ENCODE results near the gene RBMS3. TPM values are rescaled to one million over a fixed set of nuclear protein-coding genes. Genes with fewer than 3 reads are reported as not detected.
A peak's percentile ranks its signal among the peaks of the same experiment; 100 is the strongest.

RBMS3 gene
- total and polyA plus RNA-seq, 2 experiments from 2014 or later, result 34.9 to 37.1 TPM

DNA sequence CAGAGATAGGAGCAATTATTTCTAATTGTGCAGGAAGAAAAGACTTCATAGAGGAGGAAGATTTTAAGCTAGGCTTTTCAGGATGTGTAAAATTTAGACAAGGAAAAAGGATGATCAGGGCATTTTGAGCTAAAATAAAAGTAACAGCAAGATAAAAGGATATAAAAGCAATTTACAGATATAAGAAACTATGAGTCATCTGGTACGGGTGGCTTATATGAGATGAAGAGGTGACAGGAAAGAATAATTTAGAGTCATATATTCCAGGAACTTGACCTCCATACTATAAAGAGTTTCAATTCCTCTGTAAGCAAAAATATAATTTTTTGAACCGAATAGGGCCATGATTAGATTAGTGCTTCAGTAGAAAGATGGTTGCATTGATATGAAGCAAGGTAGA, 273.7 kb downstream of the RBMS3 start:
- Histone ChIP-seq H3K27me3 (no peaks in the 10 kb centered on the region), H3K4me2 (no peak overlapping the region), H3K4me3 (no peak overlapping the region), H3K27ac (no peak overlapping the region), H3K4me1 (ENCODE audit: insufficient read depth) (peaks cover 7% of the 10 kb centered on the region), H3K9me3 (ENCODE audit: low read depth) (no peaks in the 10 kb centered on the region), H3K9me2 (replicated peaks; ENCODE audit: insufficient read depth) (no peaks in the 10 kb centered on the region), H2AFZ (no peak overlapping the region), H3K36me3 (replicated peaks; ENCODE audit: insufficient read depth, low read depth) (no peaks in the 10 kb centered on the region), H3K79me2 (no peaks in the 10 kb centered on the region), H4K20me1 (ENCODE audit: insufficient read depth, poor library complexity, severe bottlenecking) (no peaks in the 10 kb centered on the region)
- no peak for DNase-seq (ENCODE audit: low spot score)
- TF ChIP-seq EZH2phosphoT487 (IDR thresholded peaks at IDR 0.05; ENCODE audit: low read depth, severe bottlenecking, unreplicated experiment) (no peak), EZH2 (IDR thresholded peaks at IDR 0.05; ENCODE audit: borderline replicate concordance) (no peak)
- TF ChIP-seq, protein P1, sequence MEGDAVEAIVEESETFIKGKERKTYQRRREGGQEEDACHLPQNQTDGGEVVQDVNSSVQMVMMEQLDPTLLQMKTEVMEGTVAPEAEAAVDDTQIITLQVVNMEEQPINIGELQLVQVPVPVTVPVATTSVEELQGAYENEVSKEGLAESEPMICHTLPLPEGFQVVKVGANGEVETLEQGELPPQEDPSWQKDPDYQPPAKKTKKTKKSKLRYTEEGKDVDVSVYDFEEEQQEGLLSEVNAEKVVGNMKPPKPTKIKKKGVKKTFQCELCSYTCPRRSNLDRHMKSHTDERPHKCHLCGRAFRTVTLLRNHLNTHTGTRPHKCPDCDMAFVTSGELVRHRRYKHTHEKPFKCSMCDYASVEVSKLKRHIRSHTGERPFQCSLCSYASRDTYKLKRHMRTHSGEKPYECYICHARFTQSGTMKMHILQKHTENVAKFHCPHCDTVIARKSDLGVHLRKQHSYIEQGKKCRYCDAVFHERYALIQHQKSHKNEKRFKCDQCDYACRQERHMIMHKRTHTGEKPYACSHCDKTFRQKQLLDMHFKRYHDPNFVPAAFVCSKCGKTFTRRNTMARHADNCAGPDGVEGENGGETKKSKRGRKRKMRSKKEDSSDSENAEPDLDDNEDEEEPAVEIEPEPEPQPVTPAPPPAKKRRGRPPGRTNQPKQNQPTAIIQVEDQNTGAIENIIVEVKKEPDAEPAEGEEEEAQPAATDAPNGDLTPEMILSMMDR (IDR thresholded peaks at IDR 0.05; ENCODE audit: poor library complexity), result no peak
- 64% methylated on average over 2 of the region's 2 CpGs for WGBS (ENCODE audit: low lambda C conversion rate, missing lambda C conversion rate)

DNA sequence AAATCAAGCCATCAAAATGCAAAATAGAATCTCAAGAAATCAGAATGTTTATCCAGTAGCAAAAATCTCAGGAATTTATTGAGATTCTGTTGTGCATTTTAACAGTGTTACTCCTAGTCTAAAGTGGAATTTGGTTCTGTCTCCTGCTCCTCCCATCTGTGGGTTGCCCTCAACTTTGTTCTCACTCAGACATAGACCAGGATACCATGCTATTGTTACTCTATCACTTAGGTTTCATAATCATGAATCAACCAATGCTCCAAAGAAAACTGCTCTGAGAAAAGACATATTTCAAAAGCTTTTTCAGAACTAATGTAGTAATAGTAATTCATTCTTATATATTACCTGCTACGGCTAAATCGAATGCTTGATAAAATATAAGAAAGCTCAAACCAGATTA, 274.7 kb downstream of the RBMS3 start:
- no peaks in the 10 kb centered on the region for H3K27me3 ChIP-seq
- H3K9me3 ChIP-seq (ENCODE audit: low read depth), result no peaks in the 10 kb centered on the region
- no peaks in the 10 kb centered on the region for H3K9me2 ChIP-seq (replicated peaks; ENCODE audit: insufficient read depth)
- 98% methylated on average over 2 of the region's 2 CpGs for WGBS (ENCODE audit: low lambda C conversion rate, missing lambda C conversion rate)
- peaks cover 7% of the 10 kb centered on the region for H3K4me1 ChIP-seq (ENCODE audit: insufficient read depth)
- no peaks in the 10 kb centered on the region for H4K20me1 ChIP-seq (ENCODE audit: insufficient read depth, poor library complexity, severe bottlenecking)
- H2AFZ ChIP-seq, result no peak overlapping the region
- no peaks in the 10 kb centered on the region for H3K79me2 ChIP-seq
- no peak overlapping the region for H3K4me2 ChIP-seq
- H3K36me3 ChIP-seq (replicated peaks; ENCODE audit: insufficient read depth, low read depth), result no peaks in the 10 kb centered on the region
- peak overlapping the region; percentile 7 for H3K27ac ChIP-seq
- DNase-seq (ENCODE audit: low spot score), result no peak
- H3K4me3 ChIP-seq, result no peak overlapping the region
- TF ChIP-seq, protein P1 (IDR thresholded peaks at IDR 0.05; ENCODE audit: poor library complexity), result no peak
- TF ChIP-seq EZH2phosphoT487 (IDR thresholded peaks at IDR 0.05; ENCODE audit: low read depth, severe bottlenecking, unreplicated experiment) (no peak), EZH2 (IDR thresholded peaks at IDR 0.05; ENCODE audit: borderline replicate concordance) (no peak)

DNA sequence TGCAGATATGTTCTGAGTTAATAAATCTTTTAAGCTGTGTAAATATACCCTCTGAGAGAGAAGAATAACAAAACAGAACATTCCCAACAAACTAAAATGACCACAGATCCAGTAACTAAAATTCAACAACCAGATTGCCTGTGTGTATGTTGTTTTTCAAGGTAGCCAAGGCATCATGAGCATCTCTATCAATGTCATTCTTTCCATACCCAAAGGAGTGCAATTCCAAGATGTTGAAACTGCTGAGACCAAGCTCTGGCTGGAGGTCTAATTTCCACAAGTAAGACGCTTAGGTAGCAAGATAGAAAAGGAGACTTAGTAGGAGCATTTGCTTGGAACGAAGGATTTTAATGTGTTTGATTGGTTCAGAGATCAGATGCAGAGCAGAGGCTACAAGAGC, 276.3 kb downstream of the RBMS3 start:
- Histone ChIP-seq H2AFZ (no peak overlapping the region), H3K9me3 (ENCODE audit: low read depth) (no peaks in the 10 kb centered on the region), H3K9me2 (replicated peaks; ENCODE audit: insufficient read depth) (no peaks in the 10 kb centered on the region), H3K27me3 (no peaks in the 10 kb centered on the region), H4K20me1 (ENCODE audit: insufficient read depth, poor library complexity, severe bottlenecking) (no peaks in the 10 kb centered on the region), H3K4me3 (no peak overlapping the region), H3K4me1 (ENCODE audit: insufficient read depth) (peaks cover 7% of the 10 kb centered on the region), H3K4me2 (no peak overlapping the region), H3K79me2 (no peaks in the 10 kb centered on the region), H3K27ac (peak overlapping the region; percentile 21), H3K36me3 (replicated peaks; ENCODE audit: insufficient read depth, low read depth) (no peaks in the 10 kb centered on the region)
- 94% methylated on average over 2 of the region's 2 CpGs for WGBS (ENCODE audit: low lambda C conversion rate, missing lambda C conversion rate)
- no peak for DNase-seq (ENCODE audit: low spot score)
- TF ChIP-seq, protein P1 (IDR thresholded peaks at IDR 0.05; ENCODE audit: poor library complexity), result no peak
- TF ChIP-seq EZH2phosphoT487 (IDR thresholded peaks at IDR 0.05; ENCODE audit: low read depth, severe bottlenecking, unreplicated experiment) (no peak), EZH2 (IDR thresholded peaks at IDR 0.05; ENCODE audit: borderline replicate concordance) (no peak)

DNA sequence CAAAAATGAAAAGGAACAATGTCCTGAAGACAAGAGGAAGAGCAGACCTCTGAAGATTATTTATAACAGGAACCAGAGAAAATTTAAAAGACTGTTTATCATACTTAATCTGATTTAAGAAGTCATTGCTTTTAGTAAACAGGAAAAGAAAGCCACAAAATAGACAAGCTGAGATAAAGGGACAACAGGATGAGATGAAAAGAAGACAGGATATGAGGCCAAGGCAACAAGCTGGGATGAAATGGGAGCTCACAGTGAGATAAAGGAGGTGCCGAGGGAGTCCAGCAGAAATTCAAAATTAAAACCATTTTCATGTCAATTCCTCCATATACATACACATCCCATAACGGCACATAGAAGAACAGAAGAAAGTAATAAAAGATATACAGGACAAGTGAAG, 277.0 kb downstream of the RBMS3 start:
- WGBS (ENCODE audit: low lambda C conversion rate, missing lambda C conversion rate), result 76% methylated on average over 2 of the region's 2 CpGs

More for the DNA sequence above, 277.0 kb downstream of the RBMS3 start:
- Histone ChIP-seq H3K4me1 (ENCODE audit: insufficient read depth) (peaks cover 7% of the 10 kb centered on the region), H3K4me3 (no peak overlapping the region), H3K9me3 (ENCODE audit: low read depth) (no peaks in the 10 kb centered on the region), H3K4me2 (no peak overlapping the region), H3K27ac (no peak overlapping the region), H3K36me3 (replicated peaks; ENCODE audit: insufficient read depth, low read depth) (no peaks in the 10 kb centered on the region), H2AFZ (no peak overlapping the region), H3K79me2 (no peaks in the 10 kb centered on the region), H3K27me3 (no peaks in the 10 kb centered on the region), H3K9me2 (replicated peaks; ENCODE audit: insufficient read depth) (no peaks in the 10 kb centered on the region), H4K20me1 (ENCODE audit: insufficient read depth, poor library complexity, severe bottlenecking) (no peaks in the 10 kb centered on the region)
- no peak for TF ChIP-seq EZH2 (IDR thresholded peaks at IDR 0.05; ENCODE audit: borderline replicate concordance)
- TF ChIP-seq EZH2phosphoT487 (IDR thresholded peaks at IDR 0.05; ENCODE audit: low read depth, severe bottlenecking, unreplicated experiment), result no peak
- DNase-seq (ENCODE audit: low spot score), result no peak

Measured in hepatocyte (in vitro differentiated cells).